Activated CD8-positive, alpha-beta T cell treated with anti-CD3 and anti-CD28 coated beads for 36 hours (primary cell): ENCODE measurements around the gene EIF2S2. TPM values are rescaled to one million over a fixed set of nuclear protein-coding genes. Genes with fewer than 3 reads are reported as not detected.

Experiments used
- ATAC-seq: fragments of 200-7000 bp; cut with Tn5 transposase; one replicate; pipeline ENCODE4 v1.10.0; 2021; ENCODE audit warnings: mild to moderate bottlenecking, moderate library complexity
- CTCF ChIA-PET: fragments of 350-600 bp; sonication (Branson Sonifier 250); formaldehyde crosslinking; loops from one replicate; lab custom pipeline; 2021; ENCODE audit warnings: antibody characterized with exemption; lab: Charles Lee
- POLR2A ChIA-PET: fragments of 350-600 bp; sonication (Branson Sonifier 250); formaldehyde crosslinking; loops from one replicate; lab custom pipeline; 2021; ENCODE audit warnings: antibody characterized with exemption; lab: Charles Lee
- DNase-seq: peaks from one replicate; pipeline ENCODE4 v3.0.0-alpha.2; 2020
- H3K27ac Mint-ChIP-seq: one replicate; pipeline ENCODE4 v1.8.0; 2021; ENCODE audit warnings: mild to moderate bottlenecking, mixed read lengths
- H3K27me3 Mint-ChIP-seq: one replicate; pipeline ENCODE4 v1.8.0; 2021; ENCODE audit warnings: mixed read lengths
- H3K36me3 Mint-ChIP-seq: one replicate; pipeline ENCODE4 v1.8.0; 2021; ENCODE audit warnings: low read depth, mixed read lengths
- H3K4me1 Mint-ChIP-seq: one replicate; pipeline ENCODE4 v1.8.0; 2021; ENCODE audit warnings: low read depth, mixed read lengths
- H3K4me3 Mint-ChIP-seq: one replicate; pipeline ENCODE4 v1.8.0; 2021; ENCODE audit warnings: mild to moderate bottlenecking, moderate library complexity, mixed read lengths
- H3K9me3 Mint-ChIP-seq: one replicate; pipeline ENCODE4 v1.8.0; 2021; ENCODE audit warnings: mixed read lengths
- CTCF ChIP-seq: fragments of 200-600 bp; IDR thresholded peaks from one replicate; pipeline ENCODE4 v1.8.0; 2022; ENCODE audit warnings: antibody characterized with exemption, mild to moderate bottlenecking
- intact Hi-C: fragments of 100-400 bp; cut with micrococcal nuclease; formaldehyde crosslinking; loops from one replicate; pipeline ENCODE4 v1.10.0; 2022
- total RNA-seq, 2 experiments: library from RNA; stranded (reverse); gene quantifications; one replicate each; pipeline ENCODE4 v1.2.3, GENCODE V29; 2021

The EIF2S2 gene
- total RNA-seq, 2 experiments from 2014 or later: 161 to 164 TPM

GRCh38 chr20:34100576-34100975, 11.5 kb downstream of the EIF2S2 start:
- no peak for TF ChIP-seq CTCF
- no peaks in the 10 kb centered on the region for H3K27me3 Mint-ChIP-seq
- ATAC-seq (no peak), DNase-seq (no peak)
- intact Hi-C loops: no loop called here
- H3K9me3 Mint-ChIP-seq: no peaks in the 10 kb centered on the region
- peaks cover 79% of the 10 kb centered on the region for H3K36me3 Mint-ChIP-seq
- H3K4me1 Mint-ChIP-seq: peaks cover 44% of the 10 kb centered on the region
- ChIA-PET CTCF (interaction anchor here (0.9 to 3.0 kb wide), 5 partner anchors 10 to 185 kb away, joined by 3 to 7 read pairs (median 4); no protein-coding TSS in a partner anchor), POLR2A (interaction anchor here (0.8 to 2.7 kb wide), 4 partner anchors 9 to 406 kb away, joined by 3 to 9 read pairs (median 4); partner anchors contain the start of gene EIF2S2)
- no peak overlapping the region for H3K4me3 Mint-ChIP-seq
- H3K27ac Mint-ChIP-seq: peak overlapping the region; percentile 36

- CTCF ChIA-PET: interaction anchor here (1.1 to 2.0 kb wide), 2 partner anchors 10 to 30 kb away, joined by 4 to 5 read pairs; no protein-coding TSS in a partner anchor
- no peak for DNase-seq
- Mint-ChIP-seq H3K4me3 (no peak overlapping the region), H3K36me3 (peaks cover 75% of the 10 kb centered on the region), H3K27me3 (no peaks in the 10 kb centered on the region), H3K4me1 (peaks cover 36% of the 10 kb centered on the region), H3K27ac (no peak overlapping the region), H3K9me3 (no peaks in the 10 kb centered on the region)
- intact Hi-C loops: no loop called here
- POLR2A ChIA-PET: interaction anchor here (0.6 to 2.7 kb wide), 4 partner anchors 12 to 70 kb away, joined by 3 to 9 read pairs (median 3); partner anchors contain the start of gene EIF2S2
- ATAC-seq: no peak
- TF ChIP-seq CTCF: no peak
These were observed 12.4 kb downstream of the EIF2S2 start for GRCh38 chr20:34099675-34100074.

GRCh38 chr20:34098570-34098969, 13.5 kb downstream of the EIF2S2 start:
- ATAC-seq: no peak
- intact Hi-C loops: no loop called here

GRCh38 chr20:34096699-34097444, 15.2 kb downstream of the EIF2S2 start:
- no peak overlapping the region for H3K4me3 Mint-ChIP-seq
- TF ChIP-seq CTCF: no peak
- peak overlapping the region; percentile 34 for H3K27ac Mint-ChIP-seq
- H3K36me3 Mint-ChIP-seq: peaks cover 71% of the 10 kb centered on the region
- no peaks in the 10 kb centered on the region for H3K9me3 Mint-ChIP-seq
- H3K4me1 Mint-ChIP-seq: peaks cover 15% of the 10 kb centered on the region
- DNase-seq: no peak
- ChIA-PET CTCF (interaction anchor here (0.7 to 3.2 kb wide), 2 partner anchors 12 to 42 kb away, joined by 3 to 11 read pairs; no protein-coding TSS in a partner anchor), POLR2A (interaction anchor here (0.6 to 3.3 kb wide), 5 partner anchors 9 to 25 kb away, joined by 3 to 14 read pairs (median 3); no protein-coding TSS in a partner anchor)
- no peak for ATAC-seq
- H3K27me3 Mint-ChIP-seq: no peaks in the 10 kb centered on the region
- intact Hi-C loops: no loop called here

More at GRCh38 chr20:34098570-34098969, 13.5 kb downstream of the EIF2S2 start:
- ChIA-PET POLR2A (interaction anchor here (2.7 kb wide), 1 partner anchor 14 kb away, joined by 9 read pairs; the partner anchor contains the start of gene EIF2S2), CTCF (no interaction called here)
- H3K4me1 Mint-ChIP-seq: peaks cover 30% of the 10 kb centered on the region
- no peak for TF ChIP-seq CTCF
- H3K27ac Mint-ChIP-seq: no peak overlapping the region
- H3K9me3 Mint-ChIP-seq: no peaks in the 10 kb centered on the region
- H3K4me3 Mint-ChIP-seq: no peak overlapping the region
- DNase-seq: no peak
- peaks cover 72% of the 10 kb centered on the region for H3K36me3 Mint-ChIP-seq
- no peaks in the 10 kb centered on the region for H3K27me3 Mint-ChIP-seq
